H1 (cell line): Measurements from ENCODE around the gene ZNF501. TPM values are rescaled to one million over a fixed set of nuclear protein-coding genes. Genes with fewer than 3 reads are reported as not detected.

Source experiments
- CTCF ChIA-PET: fragments of 300-600 bp; sonication (Branson Sonifier 250); formaldehyde crosslinking; loops from one replicate; lab custom pipeline; 2021; ENCODE audit not compliant: partially characterized antibody; lab: Charles Lee
- POLR2A ChIA-PET: fragments of 300-600 bp; sonication (Branson Sonifier 250); formaldehyde crosslinking; loops from one replicate; lab custom pipeline; 2021; ENCODE audit warnings: inconsistent platforms; ENCODE audit not compliant: partially characterized antibody; lab: Charles Lee
- DNase-seq, 2 experiments: peaks; one replicate each; pipeline versions ENCODE4 v3.0.0 to v3.0.0-alpha.2; 2010 to 2022; ENCODE audit warnings: low spot score in 2 of 2, low read depth in 1 of 2, mixed read lengths in 1 of 2
- FAIRE-seq: peaks from 2 replicates; lab custom pipeline; 2011; peaks lifted over from hg19 to GRCh38; lab: Jason Lieb, UNC
- H2AFZ ChIP-seq: 2 replicates; pipeline ENCODE4 v1.8.1; 2012; ENCODE audit warnings: low read length, inconsistent platforms
- H2AK5ac ChIP-seq: 2 replicates; pipeline ENCODE4 v1.6.1; 2013; ENCODE audit warnings: low read depth, low read length
- H2BK120ac ChIP-seq: replicated peaks from 2 replicates; pipeline ENCODE3; 2013; ENCODE audit warnings: low read depth, low read length, inconsistent platforms
- H2BK12ac ChIP-seq: 2 replicates; pipeline ENCODE4 v1.6.1; 2013; ENCODE audit warnings: low read depth, low read length
- H2BK15ac ChIP-seq: 2 replicates; pipeline ENCODE4 v1.6.1; 2013; ENCODE audit warnings: low read length
- H2BK20ac ChIP-seq: 2 replicates; pipeline ENCODE4 v1.6.1; 2013; ENCODE audit warnings: low read length
- H2BK5ac ChIP-seq: 2 replicates; pipeline ENCODE4 v1.6.1; 2013; ENCODE audit warnings: low read depth, low read length
- H3K14ac ChIP-seq: 2 replicates; pipeline ENCODE4 v1.6.1; 2013; ENCODE audit warnings: inconsistent platforms; ENCODE audit not compliant: insufficient read length
- H3K18ac ChIP-seq: 2 replicates; pipeline ENCODE4 v1.6.1; 2013; ENCODE audit warnings: low read length; ENCODE audit errors: extremely low read depth
- H3K23ac ChIP-seq: 2 replicates; pipeline ENCODE4 v1.6.1; 2013; ENCODE audit warnings: inconsistent platforms; ENCODE audit not compliant: insufficient read length
- H3K23me2 ChIP-seq: 2 replicates; pipeline ENCODE4 v1.6.1; 2013; ENCODE audit warnings: low read depth, low read length
- H3K27ac ChIP-seq: 2 replicates; pipeline ENCODE4 v1.6.1; 2011; ENCODE audit warnings: low read depth, low read length, inconsistent platforms
- H3K27me3 ChIP-seq, 4 experiments: replicated peaks in 1 of 4; 1 replicate in 1 of 4; 2 replicates in 3 of 4; pipeline versions ENCODE4 v1.6.1 to v1.8.1; 2011 to 2013; ENCODE audit warnings: low read length in 3 of 4, mild to moderate bottlenecking in 3 of 4, inconsistent platforms in 2 of 4, mixed read lengths in 2 of 4, moderate library complexity in 1 of 4; ENCODE audit not compliant: control insufficient read depth in 3 of 4, insufficient read depth in 3 of 4; ENCODE audit errors: extremely low read depth in 1 of 4
- H3K36me3 ChIP-seq, 4 experiments: 2 replicates each; pipeline versions ENCODE4 v1.6.1 to v1.8.1; 2011 to 2013; ENCODE audit warnings: mild to moderate bottlenecking in 4 of 4, low read length in 3 of 4, moderate library complexity in 2 of 4, control low read depth in 1 of 4, inconsistent platforms in 1 of 4; ENCODE audit not compliant: insufficient read depth in 4 of 4, control insufficient read depth in 2 of 4
- H3K4ac ChIP-seq: replicated peaks from 2 replicates; pipeline ENCODE3; 2013; ENCODE audit warnings: low read length, low read depth, mixed read lengths, inconsistent platforms; ENCODE audit not compliant: insufficient read length
- H3K4me1 ChIP-seq, 4 experiments: replicated peaks in 1 of 4; 1 replicate in 1 of 4; 2 replicates in 3 of 4; pipeline versions ENCODE4 v1.6.1 to v1.8.1; 2011 to 2013; ENCODE audit warnings: low read length in 3 of 4, inconsistent platforms in 2 of 4, mixed read lengths in 1 of 4; ENCODE audit not compliant: insufficient read depth in 4 of 4, control insufficient read depth in 3 of 4
- H3K4me2 ChIP-seq, 2 experiments: 2 replicates each; pipeline versions ENCODE4 v1.6.1 to v1.8.1; 2011 to 2013; ENCODE audit warnings: low read depth in 2 of 2, low read length in 2 of 2, control low read depth in 1 of 2, inconsistent platforms in 1 of 2, mild to moderate bottlenecking in 1 of 2; ENCODE audit not compliant: insufficient read depth in 1 of 2
- H3K4me3 ChIP-seq, 4 experiments: fragments of 200-600, 300-600 bp in 1 of 4; sonication (generic), shearing (Covaris generic), sonication (Bioruptor Twin) in 1 of 4; 2 replicates each; pipeline versions ENCODE4 v1.5.1 to v1.8.1; 2011 to 2016; ENCODE audit warnings: low read length in 4 of 4, low read depth in 3 of 4, control low read depth in 2 of 4, inconsistent platforms in 2 of 4, mild to moderate bottlenecking in 2 of 4, mixed read lengths in 1 of 4, moderate library complexity in 1 of 4; ENCODE audit not compliant: insufficient read depth in 2 of 4; ENCODE audit errors: extremely low read depth in 1 of 4
- H3K56ac ChIP-seq: replicated peaks from 2 replicates; pipeline ENCODE3; 2013; ENCODE audit warnings: low read depth, mild to moderate bottlenecking, mixed read lengths, low read length, inconsistent platforms; ENCODE audit not compliant: insufficient read length
- H3K79me1 ChIP-seq: 2 replicates; pipeline ENCODE4 v1.6.1; 2013; ENCODE audit warnings: low read depth, low read length, control low read depth
- H3K79me2 ChIP-seq, 2 experiments: 2 replicates each; pipeline versions ENCODE4 v1.6.1 to v1.8.1; 2012 to 2013; ENCODE audit warnings: low read length in 2 of 2, mild to moderate bottlenecking in 2 of 2, inconsistent platforms in 1 of 2; ENCODE audit not compliant: insufficient read depth in 2 of 2, control insufficient read depth in 1 of 2
- H3K9ac ChIP-seq, 4 experiments: replicated peaks in 1 of 4; 1 replicate in 1 of 4; 2 replicates in 3 of 4; pipeline versions ENCODE4 v1.6.1 to v1.8.1; 2011 to 2013; ENCODE audit warnings: low read depth in 3 of 4, low read length in 3 of 4, control low read depth in 2 of 4, mild to moderate bottlenecking in 2 of 4, moderate library complexity in 2 of 4, inconsistent platforms in 1 of 4; ENCODE audit errors: extremely low read depth in 1 of 4
- H3K9me3 ChIP-seq, 2 experiments: 2 replicates each; pipeline versions ENCODE4 v1.6.1 to v1.8.1; 2012 to 2013; ENCODE audit warnings: mild to moderate bottlenecking in 2 of 2, moderate library complexity in 2 of 2, control low read depth in 1 of 2, inconsistent platforms in 1 of 2, low read depth in 1 of 2, low read length in 1 of 2, mixed read lengths in 1 of 2; ENCODE audit not compliant: insufficient read depth in 2 of 2
- H4K20me1 ChIP-seq, 2 experiments: replicated peaks in 1 of 2; 2 replicates each; pipeline versions ENCODE3 to v1.8.1; 2011 to 2013; ENCODE audit warnings: inconsistent platforms in 2 of 2, low read length in 2 of 2, mild to moderate bottlenecking in 1 of 2; ENCODE audit not compliant: insufficient read depth in 2 of 2, control insufficient read depth in 1 of 2
- H4K5ac ChIP-seq: 2 replicates; pipeline ENCODE4 v1.6.1; 2013; ENCODE audit warnings: low read length, low read depth, mixed read lengths, inconsistent platforms; ENCODE audit not compliant: insufficient read length
- H4K8ac ChIP-seq: 2 replicates; pipeline ENCODE4 v1.8.0; 2013; ENCODE audit warnings: mild to moderate bottlenecking, moderate library complexity, low read length, inconsistent platforms; ENCODE audit not compliant: insufficient read depth; ENCODE audit errors: extremely low read depth
- H4K91ac ChIP-seq: replicated peaks from 2 replicates; pipeline ENCODE3; 2013; ENCODE audit warnings: low read length, mixed read lengths, inconsistent platforms; ENCODE audit not compliant: insufficient read length
- CBX5 ChIP-seq: fragments of 300-800, 300-1000 bp; sonication (generic); IDR thresholded peaks from 2 replicates; pipeline ENCODE4 v1.7.1; 2016; ENCODE audit warnings: antibody characterized with exemption, low read length, low read depth
- CBX8 ChIP-seq: fragments of 300-800, 300-1000 bp; sonication (generic); IDR thresholded peaks from 2 replicates; pipeline ENCODE4 v1.7.1; 2016; ENCODE audit warnings: low read depth, low read length, borderline replicate concordance
- FOSL1 ChIP-seq: IDR thresholded peaks from 2 replicates; pipeline ENCODE4 v1.6.1; 2011; ENCODE audit warnings: mild to moderate bottlenecking, low read depth, low read length, moderate library complexity; ENCODE audit not compliant: insufficient read depth
- GABPA ChIP-seq: IDR thresholded peaks from 2 replicates; pipeline ENCODE4 v1.6.1; 2011; ENCODE audit warnings: mild to moderate bottlenecking, low read length, moderate library complexity, borderline replicate concordance; ENCODE audit not compliant: insufficient read depth
- HDAC2 ChIP-seq, 2 experiments: fragments of 300-600 bp in 1 of 2; sonication (generic) in 1 of 2; IDR thresholded peaks; 2 replicates each; pipeline ENCODE4 v1.6.1; 2011 to 2012; ENCODE audit warnings: low read depth in 2 of 2, low read length in 2 of 2, mild to moderate bottlenecking in 2 of 2, moderate library complexity in 2 of 2, borderline replicate concordance in 1 of 2, inconsistent platforms in 1 of 2
- MAFK ChIP-seq: IDR thresholded peaks from 2 replicates; pipeline ENCODE4 v1.6.1; 2012; ENCODE audit warnings: low read depth, mild to moderate bottlenecking, improper control_type of control experiment, low read length
- PHF8 ChIP-seq: fragments of 200-600 bp; sonication (generic); conservative IDR thresholded peaks from 2 replicates; pipeline ENCODE4 v1.7.1; 2012; ENCODE audit warnings: low read depth, mild to moderate bottlenecking, inconsistent platforms, low read length, moderate library complexity
- POLR2A ChIP-seq, 2 experiments: IDR thresholded peaks; 1 replicate in 1 of 2; 2 replicates in 1 of 2; pipeline ENCODE4 v1.6.1; 2011; ENCODE audit warnings: low read depth in 2 of 2, low read length in 2 of 2, mild to moderate bottlenecking in 2 of 2; ENCODE audit errors: control extremely low read depth in 1 of 2
- POU5F1 ChIP-seq: IDR thresholded peaks from 2 replicates; pipeline ENCODE4 v1.6.1; 2011; ENCODE audit warnings: low read depth, mild to moderate bottlenecking, low read length, moderate library complexity
- RAD21 ChIP-seq, 2 experiments: IDR thresholded peaks in 1 of 2; conservative IDR thresholded peaks in 1 of 2; 2 replicates each; pipeline ENCODE4 v1.6.1; 2011; ENCODE audit warnings: low read depth in 2 of 2, low read length in 2 of 2, improper control_type of control experiment in 1 of 2, inconsistent platforms in 1 of 2, mild to moderate bottlenecking in 1 of 2, moderate library complexity in 1 of 2
- SP1 ChIP-seq: IDR thresholded peaks from 2 replicates; pipeline ENCODE4 v1.6.1; 2011; ENCODE audit warnings: low read depth, low read length
- WGBS, 2 experiments: shearing (Covaris generic) in 1 of 2; methylation state at CpG; one replicate each; pipeline versions ENCODE4 v1.1.6 to v1.1.7; 2013 to 2015; ENCODE audit warnings: low lambda C conversion rate in 2 of 2, mixed read lengths in 2 of 2, inconsistent platforms in 1 of 2, low coverage in 1 of 2, missing lambda C conversion rate in 1 of 2; ENCODE audit not compliant: insufficient replicate concordance in 2 of 2, insufficient coverage in 1 of 2, insufficient read length in 1 of 2; ENCODE audit errors: extremely low coverage in 1 of 2, missing lambda C conversion rate in 1 of 2; 5-methylcytosine and 5-hydroxymethylcytosine counted together
- polyA plus RNA-seq, 7 experiments: library from polyadenylated mRNA; depleted of rRNA in 3 of 7; stranded (reverse) in 5 of 7; unstranded in 2 of 7; fragments of >200 nt in 5 of 7; fragments of 200-250 nt in 2 of 7; gene quantifications; 1 replicate in 5 of 7; 2 replicates in 1 of 7; 4 replicates in 1 of 7; pipeline versions ENCODE4 v1.2.1 to v1.2.3, GENCODE V29; 2011 to 2013; ENCODE audit warnings: missing spikeins in 2 of 7, mixed read lengths in 2 of 7
- total RNA-seq: library from RNA; stranded (reverse); fragmentation: NEBNext Ultra II Directional; extraction: Animal tissue kit (Norgen Biotek cat#: 25700); gene quantifications from 2 replicates; pipeline ENCODE4 v1.2.1, GENCODE V29; 2021
- TF ChIP-seq, protein P1 (sequence below): IDR thresholded peaks from 2 replicates; pipeline ENCODE4 v1.6.1; 2012; ENCODE audit warnings: inconsistent platforms

Gene ZNF501
- total and polyA plus RNA-seq, 2 of the 8 experiments (the other 6 are each of a cell fraction or from before 2014, with no cell fraction given), result 1.6 to 5.3 TPM

DNA sequence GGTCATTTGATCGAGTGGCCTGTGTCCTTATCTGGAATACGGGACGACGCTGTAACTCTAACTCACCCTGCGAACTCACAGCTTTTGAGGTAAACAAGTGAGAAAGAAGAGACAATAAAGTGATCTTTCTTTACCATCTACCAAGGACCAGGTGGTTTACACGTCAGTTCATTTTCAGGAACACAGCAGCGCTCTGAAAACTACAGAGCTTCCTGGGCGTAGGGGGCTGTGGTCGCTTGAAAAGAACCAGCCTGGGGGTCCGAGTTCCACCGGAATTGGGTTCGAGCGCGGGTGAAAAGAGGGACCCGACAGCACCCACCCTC is 31.6 kb downstream of the ZNF501 start:
- Histone ChIP-seq H3K27ac (peak overlapping the region; percentile 69), H2BK12ac (no peak overlapping the region; the same call in 1 of the 2 replicates), H3K14ac (no peak overlapping the region), H3K79me1 (peaks cover 3% of the 10 kb centered on the region; the same call in 1 of the 2 replicates), H3K4me1 (no peaks in the 10 kb centered on the region; a peak in 1 of 7 replicates), H3K18ac (no peak overlapping the region), H2BK20ac (no peak overlapping the region), H2BK15ac (no peak overlapping the region), H4K20me1 (no peaks in the 10 kb centered on the region), H3K9me3 (peaks cover 0 to 1% of the 10 kb centered on the region in 2 experiments; a peak in 2 of 4 replicates), H3K79me2 (peaks cover 4 to 75% of the 10 kb centered on the region in 2 experiments; a peak in 3 of 4 replicates), H2AK5ac (no peak overlapping the region), H3K27me3 (no peaks in the 10 kb centered on the region), H3K4me2 (peak overlapping the region; percentile 68 to 72), H2AFZ (peak overlapping the region; percentile 57; the same call in 1 of the 2 replicates), H3K36me3 (peaks cover 2 to 25% (median 12%) of the 10 kb centered on the region in 4 experiments), H2BK120ac (no peak overlapping the region), H2BK5ac (peak overlapping the region; percentile 45), H3K4me3 (peak overlapping the region; percentile 89 to 97 (median 92)), H4K8ac (peak overlapping the region; percentile 98), H3K9ac (peak overlapping the region; percentile 64 to 94 (median 93)), H4K91ac (peak overlapping the region; percentile 34), H3K23me2 (peaks cover 2% of the 10 kb centered on the region; the same call in 1 of the 2 replicates), H4K5ac (no peak overlapping the region), H3K23ac (no peak overlapping the region), H3K56ac (no peak overlapping the region), H3K4ac (peak overlapping the region; percentile 59)
- WGBS, 2 experiments, result 8% methylated on average over 15 of the region's 15 CpGs; no CpG with 5 or more reads in 1 of the 2 experiments
- POLR2A ChIA-PET, result interaction anchor here (0.7 to 4.1 kb wide), 26 partner anchors 24 to 422 kb away, joined by 3 to 37 read pairs (median 4); partner anchors contain the start of genes TCAIM, ZNF197, ZNF35 and ZNF501
- FAIRE-seq (no peak), DNase-seq (peak in 1 of 2 experiments; percentile 44)
- CTCF ChIA-PET, result interaction anchor here (0.7 to 1.2 kb wide), 2 partner anchors 196 to 670 kb away, joined by 4 read pairs; no protein-coding TSS in a partner anchor
- no peak for TF ChIP-seq CBX8
- no peak for TF ChIP-seq POLR2A (IDR thresholded peaks at IDR 0.05; ENCODE audit: control extremely low read depth in 1 of 2, low read depth in 2 of 2, low read length in 2 of 2)
- TF ChIP-seq POU5F1, result no peak
- no peak for TF ChIP-seq PHF8
- TF ChIP-seq GABPA, result no peak
- TF ChIP-seq SP1, result no peak
- no peak for TF ChIP-seq CBX5
- TF ChIP-seq MAFK, result no peak
- TF ChIP-seq, protein P1, sequence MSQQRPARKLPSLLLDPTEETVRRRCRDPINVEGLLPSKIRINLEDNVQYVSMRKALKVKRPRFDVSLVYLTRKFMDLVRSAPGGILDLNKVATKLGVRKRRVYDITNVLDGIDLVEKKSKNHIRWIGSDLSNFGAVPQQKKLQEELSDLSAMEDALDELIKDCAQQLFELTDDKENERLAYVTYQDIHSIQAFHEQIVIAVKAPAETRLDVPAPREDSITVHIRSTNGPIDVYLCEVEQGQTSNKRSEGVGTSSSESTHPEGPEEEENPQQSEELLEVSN, result no peak
- TF ChIP-seq RAD21 (IDR thresholded peaks at IDR 0.05 in 1 of 2, conservative IDR thresholded peaks at IDR 0.05 in 1 of 2; ENCODE audit: low read depth in 2 of 2, low read length in 2 of 2), result no peak
- TF ChIP-seq HDAC2 (IDR thresholded peaks at IDR 0.05; ENCODE audit: borderline replicate concordance in 1 of 2, low read depth in 2 of 2, low read length in 2 of 2), result no peak
- no peak for TF ChIP-seq FOSL1
